Measurements from ENCODE around the gene WDR59.

WDR59 gene

DNA sequence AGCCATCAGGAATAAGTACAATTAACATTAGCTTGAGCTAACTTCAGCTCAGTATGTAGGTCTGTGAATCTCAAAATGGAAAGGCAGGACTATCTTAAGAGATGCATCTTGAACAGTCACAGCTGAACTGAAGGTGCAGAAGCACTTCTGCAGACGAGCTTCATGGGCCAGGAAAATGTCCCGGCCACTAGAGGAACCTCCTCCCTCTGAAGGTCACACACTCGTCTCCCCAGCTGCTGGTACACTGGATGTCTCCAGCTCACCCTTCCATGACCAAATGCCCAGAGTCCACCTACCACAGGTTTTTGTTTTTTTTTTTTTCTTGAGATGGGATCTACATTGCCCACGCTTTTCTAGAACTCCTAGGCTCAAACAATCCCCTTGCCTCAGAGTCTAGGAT is 33.2 kb downstream of the WDR59 start:
- CTCF ChIA-PET = interaction anchor here (0.5 to 2.2 kb wide), 2 partner anchors 37 to 160 kb away, joined by 4 to 9 read pairs; no protein-coding TSS in a partner anchor
- H3K36me3 ChIP-seq (ENCODE audit: control insufficient read depth in 2 of 2, insufficient read depth in 1 of 2, low read length in 2 of 2) = peaks cover 21 to 68% of the 10 kb centered on the region in 2 experiments; a peak in 2 of 3 replicates
- POLR2A ChIA-PET = interaction anchor here (0.6 to 0.7 kb wide), 2 partner anchors 72 to 166 kb away, joined by 3 to 4 read pairs; no protein-coding TSS in a partner anchor

DNA sequence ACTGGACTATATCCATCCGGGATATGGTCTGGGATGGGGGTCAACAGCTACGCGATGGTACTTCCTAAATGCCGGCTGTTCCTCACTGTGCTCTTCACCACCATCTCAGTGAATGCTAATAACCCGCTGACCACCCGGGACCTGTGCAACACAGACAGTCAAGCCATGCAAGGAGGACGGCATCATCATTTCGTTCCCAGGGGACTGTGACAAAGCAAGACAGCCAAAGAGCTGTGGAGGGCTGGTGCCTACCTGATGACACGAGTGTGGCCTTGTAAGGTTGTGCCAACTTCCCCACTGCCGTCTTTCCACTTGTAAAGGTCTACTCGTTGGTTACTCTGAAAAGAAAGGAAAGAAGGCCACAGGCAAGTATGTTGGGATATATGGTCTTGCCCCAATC is 33.7 kb downstream of the WDR59 start:
- ChIA-PET POLR2A (interaction anchor here (0.6 to 0.7 kb wide), 2 partner anchors 72 to 166 kb away, joined by 3 to 4 read pairs; no protein-coding TSS in a partner anchor), CTCF (interaction anchor here (2.2 kb wide), 1 partner anchor 160 kb away, joined by 9 read pairs; no protein-coding TSS in a partner anchor)
- Histone ChIP-seq H3K4me3 (ENCODE audit: low read depth, low read length) (no peak overlapping the region), H3K9me3 (ENCODE audit: control insufficient read depth, insufficient read depth, low read depth, low read length) (no peaks in the 10 kb centered on the region), H3K36me3 (ENCODE audit: control insufficient read depth in 2 of 2, insufficient read depth in 1 of 2, low read length in 2 of 2) (peaks cover 25 to 67% of the 10 kb centered on the region in 2 experiments; a peak in 2 of 3 replicates), H3K27ac (ENCODE audit: extremely low read depth, low read depth, low read length) (no peak overlapping the region), H3K4me1 (ENCODE audit: control insufficient read depth, insufficient read depth, low read length) (no peaks in the 10 kb centered on the region)
- TF ChIP-seq, protein P1, sequence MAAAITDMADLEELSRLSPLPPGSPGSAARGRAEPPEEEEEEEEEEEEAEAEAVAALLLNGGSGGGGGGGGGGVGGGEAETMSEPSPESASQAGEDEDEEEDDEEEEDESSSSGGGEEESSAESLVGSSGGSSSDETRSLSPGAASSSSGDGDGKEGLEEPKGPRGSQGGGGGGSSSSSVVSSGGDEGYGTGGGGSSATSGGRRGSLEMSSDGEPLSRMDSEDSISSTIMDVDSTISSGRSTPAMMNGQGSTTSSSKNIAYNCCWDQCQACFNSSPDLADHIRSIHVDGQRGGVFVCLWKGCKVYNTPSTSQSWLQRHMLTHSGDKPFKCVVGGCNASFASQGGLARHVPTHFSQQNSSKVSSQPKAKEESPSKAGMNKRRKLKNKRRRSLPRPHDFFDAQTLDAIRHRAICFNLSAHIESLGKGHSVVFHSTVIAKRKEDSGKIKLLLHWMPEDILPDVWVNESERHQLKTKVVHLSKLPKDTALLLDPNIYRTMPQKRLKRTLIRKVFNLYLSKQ (tag by site-specific recombination; IDR thresholded peaks at IDR 0.05; ENCODE audit: borderline replicate concordance) = no peak
- no peak for TF ChIP-seq SP7 (tag by site-specific recombination; IDR thresholded peaks at IDR 0.05)
- no peak for TF ChIP-seq ZNF660 (tag by site-specific recombination; IDR thresholded peaks at IDR 0.05)
- no peak for TF ChIP-seq ZNF274 (IDR thresholded peaks at IDR 0.05; ENCODE audit: low read length)
- TF ChIP-seq ZNF274 (tag by site-specific recombination; IDR thresholded peaks at IDR 0.05; ENCODE audit: borderline replicate concordance) = no peak
- TF ChIP-seq ZNF184 (tag by site-specific recombination; IDR thresholded peaks at IDR 0.05) = no peak
- TF ChIP-seq, protein P2, sequence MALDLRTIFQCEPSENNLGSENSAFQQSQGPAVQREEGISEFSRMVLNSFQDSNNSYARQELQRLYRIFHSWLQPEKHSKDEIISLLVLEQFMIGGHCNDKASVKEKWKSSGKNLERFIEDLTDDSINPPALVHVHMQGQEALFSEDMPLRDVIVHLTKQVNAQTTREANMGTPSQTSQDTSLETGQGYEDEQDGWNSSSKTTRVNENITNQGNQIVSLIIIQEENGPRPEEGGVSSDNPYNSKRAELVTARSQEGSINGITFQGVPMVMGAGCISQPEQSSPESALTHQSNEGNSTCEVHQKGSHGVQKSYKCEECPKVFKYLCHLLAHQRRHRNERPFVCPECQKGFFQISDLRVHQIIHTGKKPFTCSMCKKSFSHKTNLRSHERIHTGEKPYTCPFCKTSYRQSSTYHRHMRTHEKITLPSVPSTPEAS (tag by site-specific recombination; IDR thresholded peaks at IDR 0.05) = no peak
- no peak for TF ChIP-seq ZNF623 (tag by site-specific recombination; IDR thresholded peaks at IDR 0.05)
- TF ChIP-seq ZNF654 (tag by site-specific recombination; IDR thresholded peaks at IDR 0.05; ENCODE audit: low read depth) = no peak
- TF ChIP-seq ZNF223 (tag by site-specific recombination; IDR thresholded peaks at IDR 0.05) = no peak
- TF ChIP-seq ZBTB44 (tag by site-specific recombination; IDR thresholded peaks at IDR 0.05) = no peak

More for the DNA sequence above, 33.2 kb downstream of the WDR59 start:
- H3K4me3 ChIP-seq (ENCODE audit: low read depth, low read length) = no peak overlapping the region
- H3K9me3 ChIP-seq (ENCODE audit: control insufficient read depth, insufficient read depth, low read depth, low read length) = no peaks in the 10 kb centered on the region
- no peak overlapping the region for H3K27ac ChIP-seq (ENCODE audit: extremely low read depth, low read depth, low read length)
- TF ChIP-seq ZFP37 (tag by site-specific recombination; IDR thresholded peaks at IDR 0.05) = no peak
- no peak for TF ChIP-seq ZNF707 (tag by site-specific recombination; IDR thresholded peaks at IDR 0.05)
- no peak for TF ChIP-seq KLF7 (tag by site-specific recombination; IDR thresholded peaks at IDR 0.05; ENCODE audit: borderline replicate concordance)
- TF ChIP-seq, protein P3, sequence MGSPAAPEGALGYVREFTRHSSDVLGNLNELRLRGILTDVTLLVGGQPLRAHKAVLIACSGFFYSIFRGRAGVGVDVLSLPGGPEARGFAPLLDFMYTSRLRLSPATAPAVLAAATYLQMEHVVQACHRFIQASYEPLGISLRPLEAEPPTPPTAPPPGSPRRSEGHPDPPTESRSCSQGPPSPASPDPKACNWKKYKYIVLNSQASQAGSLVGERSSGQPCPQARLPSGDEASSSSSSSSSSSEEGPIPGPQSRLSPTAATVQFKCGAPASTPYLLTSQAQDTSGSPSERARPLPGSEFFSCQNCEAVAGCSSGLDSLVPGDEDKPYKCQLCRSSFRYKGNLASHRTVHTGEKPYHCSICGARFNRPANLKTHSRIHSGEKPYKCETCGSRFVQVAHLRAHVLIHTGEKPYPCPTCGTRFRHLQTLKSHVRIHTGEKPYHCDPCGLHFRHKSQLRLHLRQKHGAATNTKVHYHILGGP (tag by site-specific recombination; IDR thresholded peaks at IDR 0.05) = no peak
- TF ChIP-seq ZSCAN5A (tag by site-specific recombination; IDR thresholded peaks at IDR 0.05) = no peak
- TF ChIP-seq ZNF146 (tag by site-specific recombination; IDR thresholded peaks at IDR 0.05) = no peak
- no peak for TF ChIP-seq ZNF24 (tag by site-specific recombination; IDR thresholded peaks at IDR 0.05)
- TF ChIP-seq KLF9 (tag by site-specific recombination; IDR thresholded peaks at IDR 0.05; ENCODE audit: low read depth) = no peak
- TF ChIP-seq HOXA7 (CRISPR knock-in tag; IDR thresholded peaks at IDR 0.05; ENCODE audit: borderline replicate concordance) = no peak
- TF ChIP-seq ZNF155 (tag by site-specific recombination; IDR thresholded peaks at IDR 0.05) = no peak
- TF ChIP-seq REST (tag by site-specific recombination; IDR thresholded peaks at IDR 0.05) = no peak
- no peak for TF ChIP-seq ZNF658 (tag by site-specific recombination; IDR thresholded peaks at IDR 0.05)
- TF ChIP-seq ZNF2 (tag by site-specific recombination; IDR thresholded peaks at IDR 0.05) = no peak
- no peak for TF ChIP-seq ZNF830 (tag by site-specific recombination; IDR thresholded peaks at IDR 0.05; ENCODE audit: low read depth)
- TF ChIP-seq ZIC2 (tag by site-specific recombination; IDR thresholded peaks at IDR 0.05) = no peak
- no peaks in the 10 kb centered on the region for H3K4me1 ChIP-seq (ENCODE audit: control insufficient read depth, insufficient read depth, low read length)

Measured in HEK293 (cell line).